Measurements from ENCODE around the gene SH3RF2.

DNA sequence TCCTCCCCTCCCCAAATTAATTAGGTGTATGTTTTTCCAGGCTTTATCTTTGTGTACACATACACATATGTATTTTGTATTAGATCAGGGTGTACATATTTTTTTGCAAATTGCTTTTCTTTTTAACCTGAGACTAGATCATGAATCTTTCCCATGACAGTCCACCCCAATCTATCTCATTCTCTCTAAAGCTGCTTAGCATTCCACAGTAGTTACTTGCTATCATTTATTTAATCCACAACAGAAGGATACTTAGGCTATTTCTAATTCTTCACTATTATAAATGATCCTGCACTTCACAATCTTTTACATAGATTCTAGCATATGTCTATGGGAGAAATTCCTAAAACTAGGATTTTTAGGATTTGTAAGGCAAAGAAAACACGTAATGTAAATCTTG, 43.9 kb downstream of the SH3RF2 start:
- TF ChIP-seq, protein P1, sequence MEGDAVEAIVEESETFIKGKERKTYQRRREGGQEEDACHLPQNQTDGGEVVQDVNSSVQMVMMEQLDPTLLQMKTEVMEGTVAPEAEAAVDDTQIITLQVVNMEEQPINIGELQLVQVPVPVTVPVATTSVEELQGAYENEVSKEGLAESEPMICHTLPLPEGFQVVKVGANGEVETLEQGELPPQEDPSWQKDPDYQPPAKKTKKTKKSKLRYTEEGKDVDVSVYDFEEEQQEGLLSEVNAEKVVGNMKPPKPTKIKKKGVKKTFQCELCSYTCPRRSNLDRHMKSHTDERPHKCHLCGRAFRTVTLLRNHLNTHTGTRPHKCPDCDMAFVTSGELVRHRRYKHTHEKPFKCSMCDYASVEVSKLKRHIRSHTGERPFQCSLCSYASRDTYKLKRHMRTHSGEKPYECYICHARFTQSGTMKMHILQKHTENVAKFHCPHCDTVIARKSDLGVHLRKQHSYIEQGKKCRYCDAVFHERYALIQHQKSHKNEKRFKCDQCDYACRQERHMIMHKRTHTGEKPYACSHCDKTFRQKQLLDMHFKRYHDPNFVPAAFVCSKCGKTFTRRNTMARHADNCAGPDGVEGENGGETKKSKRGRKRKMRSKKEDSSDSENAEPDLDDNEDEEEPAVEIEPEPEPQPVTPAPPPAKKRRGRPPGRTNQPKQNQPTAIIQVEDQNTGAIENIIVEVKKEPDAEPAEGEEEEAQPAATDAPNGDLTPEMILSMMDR (IDR thresholded peaks at IDR 0.05) = no peak
- no peak for TF ChIP-seq POLR2A (IDR thresholded peaks at IDR 0.05)

Data from ovary (tissue), 3 donors.